SK-N-SH (cell line): ENCODE results near the gene CUX1.
A peak's percentile ranks its signal among the peaks of the same experiment; 100 is the strongest.

Experiments used
- CTCF ChIP-seq: fragments of 200-600 bp; sonication (generic); IDR thresholded peaks from 2 replicates; pipeline ENCODE4 v1.6.1; 2017; ENCODE audit warnings: antibody characterized with exemption, mild to moderate bottlenecking, moderate library complexity
- ELF1 ChIP-seq: IDR thresholded peaks from 2 replicates; pipeline ENCODE4 v1.4.0; 2012
- EZH2phosphoT487 ChIP-seq: fragments of 200-600 bp; sonication (generic); IDR thresholded peaks from 2 replicates; pipeline ENCODE4 v1.6.1; 2017; ENCODE audit warnings: low read depth, mixed run types, mild to moderate bottlenecking, antibody characterized with exemption, moderate library complexity, borderline replicate concordance
- FOXM1 ChIP-seq: IDR thresholded peaks from 2 replicates; pipeline ENCODE4 v1.4.0; 2012; ENCODE audit warnings: low read depth, mild to moderate bottlenecking
- GABPA ChIP-seq: IDR thresholded peaks from 2 replicates; pipeline ENCODE4 v1.4.0; 2012; ENCODE audit warnings: low read depth, mild to moderate bottlenecking
- GATA2 ChIP-seq: sonication (generic); formaldehyde crosslinking; IDR thresholded peaks from 2 replicates; pipeline ENCODE4 v1.5.0; 2020; ENCODE audit warnings: mild to moderate bottlenecking, missing genetic modification reagents
- JUND ChIP-seq: IDR thresholded peaks from 2 replicates; pipeline ENCODE4 v1.4.0; 2012
- MAX ChIP-seq: IDR thresholded peaks from 2 replicates; pipeline ENCODE4 v1.4.0; 2012; ENCODE audit warnings: low read depth
- PBX3 ChIP-seq: IDR thresholded peaks from 2 replicates; pipeline ENCODE4; 2012
- RAD21 ChIP-seq: IDR thresholded peaks from 2 replicates; pipeline ENCODE4 v1.6.1; 2012; ENCODE audit warnings: mild to moderate bottlenecking, low read length
- REST ChIP-seq: IDR thresholded peaks from 2 replicates; pipeline ENCODE4 v1.6.1; 2012; ENCODE audit warnings: mild to moderate bottlenecking, low read depth, low read length, moderate library complexity
- TAF1 ChIP-seq: IDR thresholded peaks from 2 replicates; pipeline ENCODE4 v1.6.1; 2012; ENCODE audit warnings: low read depth, mild to moderate bottlenecking, low read length, moderate library complexity, borderline replicate concordance
- USF1 ChIP-seq: IDR thresholded peaks from 2 replicates; pipeline ENCODE4 v1.4.0; 2012; ENCODE audit warnings: low read depth, borderline replicate concordance

- TF ChIP-seq CTCF (no peak), MAX (0 out of 2 replicates have a peak, but pooled peaks have one; percentile 36), ELF1 (no peak), FOXM1 (no peak), TAF1 (no peak), RAD21 (no peak), PBX3 (peak; percentile 6; the same call in 1 of the 2 replicates), EZH2phosphoT487 (no peak), GATA2 (no peak), GABPA (no peak), JUND (no peak), REST (no peak), USF1 (no peak)
Measured at GRCh38 chr7:101817471-101818286, at the start of gene CUX1.
